GM19463 (cell line): Measurements from ENCODE around the gene RPA3.

ENCODE experiments used
- ATAC-seq: cut with Tn5 transposase; IDR thresholded peaks from one replicate; pipeline ENCODE4 v1.9.1; 2021; ENCODE audit warnings: mild to moderate bottlenecking, moderate library complexity; ENCODE audit not compliant: unreplicated experiment

The RPA3 gene

GRCh38 chr7:7612519-7612918 is 105.9 kb downstream of the RPA3 start:
- no peak for ATAC-seq

- no peak for ATAC-seq
These were observed 109.1 kb downstream of the RPA3 start for GRCh38 chr7:7609330-7609729.

GRCh38 chr7:7607010-7607409 is 111.4 kb downstream of the RPA3 start:
- ATAC-seq = no peak

GRCh38 chr7:7596176-7596575 is 122.2 kb downstream of the RPA3 start:
- no peak for ATAC-seq

- no peak for ATAC-seq
These were observed 123.0 kb downstream of the RPA3 start for GRCh38 chr7:7595451-7595850.
